Activated naive CD4-positive, alpha-beta T cell treated with anti-CD3 and anti-CD28 coated beads for 36 hours (primary cell): ENCODE results near the gene RARRES1. TPM values are rescaled to one million over a fixed set of nuclear protein-coding genes. Genes with fewer than 3 reads are reported as not detected.

Experiments
- CTCF ChIA-PET: fragments of 350-600 bp; sonication (Branson Sonifier 250); formaldehyde crosslinking; loops from one replicate; lab custom pipeline; 2021; ENCODE audit warnings: antibody characterized with exemption; lab: Charles Lee
- DNase-seq: peaks from one replicate; pipeline ENCODE4 v3.0.0-alpha.2; 2020
- H3K27ac Mint-ChIP-seq: one replicate; pipeline ENCODE4 v1.8.0; 2021; ENCODE audit warnings: mild to moderate bottlenecking, mixed read lengths
- H3K27me3 Mint-ChIP-seq: one replicate; pipeline ENCODE4 v1.8.0; 2021; ENCODE audit warnings: low read depth, mixed read lengths
- H3K36me3 Mint-ChIP-seq: one replicate; pipeline ENCODE4 v1.8.0; 2021; ENCODE audit warnings: low read depth, mixed read lengths
- H3K4me1 Mint-ChIP-seq: one replicate; pipeline ENCODE4 v1.8.0; 2021; ENCODE audit warnings: low read depth, mixed read lengths
- H3K4me3 Mint-ChIP-seq: one replicate; pipeline ENCODE4 v1.8.0; 2021; ENCODE audit warnings: mild to moderate bottlenecking, moderate library complexity, mixed read lengths
- H3K9me3 Mint-ChIP-seq: one replicate; pipeline ENCODE4 v1.8.0; 2021; ENCODE audit warnings: mixed read lengths
- intact Hi-C: fragments of 100-400 bp; cut with micrococcal nuclease; formaldehyde crosslinking; loops from one replicate; pipeline ENCODE4 v1.15.1; 2023
- total RNA-seq, 2 experiments: library from RNA; stranded (reverse); gene quantifications; one replicate each; pipeline ENCODE4 v1.2.3, GENCODE V29; 2021

The RARRES1 gene
- total RNA-seq, 2 experiments from 2014 or later: not detected

- H3K4me1 Mint-ChIP-seq: peaks cover 33% of the 10 kb centered on the region
- CTCF ChIA-PET: interaction anchor here (1.8 to 4.3 kb wide), 6 partner anchors 20 to 76 kb away, joined by 6 to 41 read pairs (median 23); partner anchors contain the start of gene MFSD1
- no peak overlapping the region for H3K4me3 Mint-ChIP-seq
- intact Hi-C loops: loop anchor here (2.0 to 5.0 kb wide), 3 partner anchors 81 to 535 kb away; partner anchors contain the start of gene GFM1
- peaks cover 16% of the 10 kb centered on the region for H3K36me3 Mint-ChIP-seq
- no peak overlapping the region for H3K27ac Mint-ChIP-seq
- H3K27me3 Mint-ChIP-seq: peaks cover 2% of the 10 kb centered on the region
- H3K9me3 Mint-ChIP-seq: no peaks in the 10 kb centered on the region
- no peak for DNase-seq
These were observed 6.8 kb downstream of the RARRES1 start for GRCh38 chr3:158725348-158726011.

GRCh38 chr3:158723991-158724390 lies 8.3 kb downstream of the RARRES1 start:
- peaks cover 39% of the 10 kb centered on the region for H3K4me1 Mint-ChIP-seq

GRCh38 chr3:158722108-158722507 lies 10.1 kb downstream of the RARRES1 start:
- peaks cover 24% of the 10 kb centered on the region for H3K36me3 Mint-ChIP-seq
- no peak overlapping the region for H3K27ac Mint-ChIP-seq
- no peak for DNase-seq
- peaks cover 35% of the 10 kb centered on the region for H3K4me1 Mint-ChIP-seq
- intact Hi-C loops: no loop called here
- no peaks in the 10 kb centered on the region for H3K27me3 Mint-ChIP-seq
- H3K4me3 Mint-ChIP-seq: no peak overlapping the region
- CTCF ChIA-PET: interaction anchor here (1.1 to 1.4 kb wide), 2 partner anchors 62 to 69 kb away, joined by 3 read pairs; no protein-coding TSS in a partner anchor
- H3K9me3 Mint-ChIP-seq: no peaks in the 10 kb centered on the region

More at GRCh38 chr3:158723991-158724390, 8.3 kb downstream of the RARRES1 start:
- no peaks in the 10 kb centered on the region for H3K9me3 Mint-ChIP-seq
- H3K27ac Mint-ChIP-seq: no peak overlapping the region
- no peak for DNase-seq
- H3K36me3 Mint-ChIP-seq: peaks cover 19% of the 10 kb centered on the region
- intact Hi-C loops: no loop called here
- no peaks in the 10 kb centered on the region for H3K27me3 Mint-ChIP-seq
- no peak overlapping the region for H3K4me3 Mint-ChIP-seq
- CTCF ChIA-PET: interaction anchor here (0.5 to 2.1 kb wide), 5 partner anchors 52 to 451 kb away, joined by 3 to 8 read pairs (median 3); partner anchors contain the start of gene LXN

GRCh38 chr3:158718490-158719170 lies 13.6 kb downstream of the RARRES1 start:
- intact Hi-C loops: no loop called here
- CTCF ChIA-PET: interaction anchor here (0.6 to 1.6 kb wide), 2 partner anchors 9 to 64 kb away, joined by 4 to 9 read pairs; no protein-coding TSS in a partner anchor
- DNase-seq: no peak
- no peak overlapping the region for H3K27ac Mint-ChIP-seq
- H3K4me3 Mint-ChIP-seq: no peak overlapping the region
- no peaks in the 10 kb centered on the region for H3K27me3 Mint-ChIP-seq
- H3K9me3 Mint-ChIP-seq: no peaks in the 10 kb centered on the region
- peaks cover 29% of the 10 kb centered on the region for H3K36me3 Mint-ChIP-seq
- peaks cover 28% of the 10 kb centered on the region for H3K4me1 Mint-ChIP-seq

GRCh38 chr3:158717576-158717975 lies 14.7 kb downstream of the RARRES1 start:
- CTCF ChIA-PET: interaction anchor here (0.8 to 1.0 kb wide), 2 partner anchors 10 to 18 kb away, joined by 3 to 6 read pairs; no protein-coding TSS in a partner anchor
- no peaks in the 10 kb centered on the region for H3K9me3 Mint-ChIP-seq
- no peak for DNase-seq
- peaks cover 29% of the 10 kb centered on the region for H3K4me1 Mint-ChIP-seq
- H3K4me3 Mint-ChIP-seq: no peak overlapping the region
- no peak overlapping the region for H3K27ac Mint-ChIP-seq
- intact Hi-C loops: no loop called here
- no peaks in the 10 kb centered on the region for H3K27me3 Mint-ChIP-seq
- peaks cover 33% of the 10 kb centered on the region for H3K36me3 Mint-ChIP-seq

- H3K27ac Mint-ChIP-seq: peak overlapping the region; percentile 27
- H3K4me1 Mint-ChIP-seq: peaks cover 21% of the 10 kb centered on the region
- H3K36me3 Mint-ChIP-seq: peaks cover 47% of the 10 kb centered on the region
- CTCF ChIA-PET: interaction anchor here (1.0 to 3.6 kb wide), 3 partner anchors 9 to 69 kb away, joined by 5 to 17 read pairs (median 7); partner anchors contain the start of gene GFM1
- intact Hi-C loops: no loop called here
- no peaks in the 10 kb centered on the region for H3K9me3 Mint-ChIP-seq
- no peak overlapping the region for H3K4me3 Mint-ChIP-seq
- no peak for DNase-seq
- no peaks in the 10 kb centered on the region for H3K27me3 Mint-ChIP-seq
These were observed 19.2 kb downstream of the RARRES1 start for GRCh38 chr3:158713094-158713499.

- Mint-ChIP-seq H3K36me3 (peaks cover 50% of the 10 kb centered on the region), H3K4me3 (no peak overlapping the region), H3K4me1 (peaks cover 21% of the 10 kb centered on the region), H3K27me3 (no peaks in the 10 kb centered on the region), H3K27ac (no peak overlapping the region), H3K9me3 (no peaks in the 10 kb centered on the region)
- no peak for DNase-seq
- CTCF ChIA-PET: interaction anchor here (3.6 kb wide), 1 partner anchor 15 kb away, joined by 17 read pairs; no protein-coding TSS in a partner anchor
- intact Hi-C loops: no loop called here
These were observed 19.8 kb downstream of the RARRES1 start for GRCh38 chr3:158712443-158712842.

GRCh38 chr3:158711886-158712285 lies 20.4 kb downstream of the RARRES1 start:
- peaks cover 21% of the 10 kb centered on the region for H3K4me1 Mint-ChIP-seq
- no peaks in the 10 kb centered on the region for H3K27me3 Mint-ChIP-seq
- CTCF ChIA-PET: interaction anchor here (3.6 kb wide), 1 partner anchor 16 kb away, joined by 17 read pairs; no protein-coding TSS in a partner anchor
- no peak overlapping the region for H3K27ac Mint-ChIP-seq
- H3K36me3 Mint-ChIP-seq: peaks cover 52% of the 10 kb centered on the region
- intact Hi-C loops: no loop called here
- H3K9me3 Mint-ChIP-seq: no peaks in the 10 kb centered on the region
- DNase-seq: no peak
- no peak overlapping the region for H3K4me3 Mint-ChIP-seq

GRCh38 chr3:158710601-158711000 lies 21.7 kb downstream of the RARRES1 start:
- CTCF ChIA-PET: interaction anchor here (0.7 kb wide), 1 partner anchor 85 kb away, joined by 3 read pairs; no protein-coding TSS in a partner anchor
- no peaks in the 10 kb centered on the region for H3K9me3 Mint-ChIP-seq

GRCh38 chr3:158709666-158710083 lies 22.6 kb downstream of the RARRES1 start:
- H3K4me3 Mint-ChIP-seq: no peak overlapping the region
- H3K27me3 Mint-ChIP-seq: no peaks in the 10 kb centered on the region
- peaks cover 21% of the 10 kb centered on the region for H3K4me1 Mint-ChIP-seq
- no peak for DNase-seq
- peaks cover 58% of the 10 kb centered on the region for H3K36me3 Mint-ChIP-seq
- H3K9me3 Mint-ChIP-seq: no peaks in the 10 kb centered on the region
- CTCF ChIA-PET: interaction anchor here (0.6 kb wide), 1 partner anchor 1110 kb away, joined by 6 read pairs; no protein-coding TSS in a partner anchor
- intact Hi-C loops: no loop called here
- H3K27ac Mint-ChIP-seq: no peak overlapping the region

More at GRCh38 chr3:158710601-158711000, 21.7 kb downstream of the RARRES1 start:
- H3K4me3 Mint-ChIP-seq: no peak overlapping the region
- H3K27ac Mint-ChIP-seq: peak overlapping the region; percentile 16
- H3K4me1 Mint-ChIP-seq: peaks cover 21% of the 10 kb centered on the region
- intact Hi-C loops: no loop called here
- H3K27me3 Mint-ChIP-seq: no peaks in the 10 kb centered on the region
- H3K36me3 Mint-ChIP-seq: peaks cover 57% of the 10 kb centered on the region
- DNase-seq: no peak

GRCh38 chr3:158703566-158703965 lies 28.7 kb downstream of the RARRES1 start:
- intact Hi-C loops: no loop called here
- DNase-seq: no peak
- no peak overlapping the region for H3K27ac Mint-ChIP-seq
- peaks cover 3% of the 10 kb centered on the region for H3K4me1 Mint-ChIP-seq
- CTCF ChIA-PET: interaction anchor here (0.9 kb wide), 1 partner anchor 50 kb away, joined by 3 read pairs; no protein-coding TSS in a partner anchor
- H3K27me3 Mint-ChIP-seq: no peaks in the 10 kb centered on the region
- H3K9me3 Mint-ChIP-seq: no peaks in the 10 kb centered on the region
- no peak overlapping the region for H3K4me3 Mint-ChIP-seq
- H3K36me3 Mint-ChIP-seq: peaks cover 51% of the 10 kb centered on the region
